HepG2 (cell line): ENCODE measurements around the gene DPP8. TPM values are rescaled to one million over a fixed set of nuclear protein-coding genes. Genes with fewer than 3 reads are reported as not detected.
A peak's percentile ranks its signal among the peaks of the same experiment; 100 is the strongest.

ENCODE experiments used
- GATAD2A ChIP-seq: IDR thresholded peaks from 2 replicates; pipeline ENCODE4 v1.6.1; 2016
- IRF1 ChIP-seq: sonication (generic); formaldehyde crosslinking; IDR thresholded peaks from 2 replicates; pipeline ENCODE4 v1.4.0; 2020; ENCODE audit warnings: low read depth, mild to moderate bottlenecking, missing genetic modification reagents
- KIAA2018 ChIP-seq: sonication (generic); formaldehyde crosslinking; IDR thresholded peaks from 2 replicates; pipeline ENCODE4 v1.5.0; 2020; ENCODE audit warnings: mild to moderate bottlenecking, missing genetic modification reagents, borderline replicate concordance
- KLF6 ChIP-seq: IDR thresholded peaks from 2 replicates; pipeline ENCODE4 v1.8.0; 2016; ENCODE audit warnings: missing biosample characterization, missing genetic modification reagents
- MTF1 ChIP-seq: sonication (generic); formaldehyde crosslinking; IDR thresholded peaks from 2 replicates; pipeline ENCODE4 v1.5.0; 2020; ENCODE audit warnings: missing genetic modification reagents
- PBX3 ChIP-seq: sonication (generic); formaldehyde crosslinking; IDR thresholded peaks from 2 replicates; pipeline ENCODE4 v1.8.1; 2023; ENCODE audit warnings: missing genetic modification reagents, inconsistent platforms, borderline replicate concordance
- ZBTB10 ChIP-seq: sonication (generic); formaldehyde crosslinking; IDR thresholded peaks from 2 replicates; pipeline ENCODE4 v1.4.0; 2020; ENCODE audit warnings: missing genetic modification reagents, borderline replicate concordance
- ZBTB7B ChIP-seq: sonication (generic); formaldehyde crosslinking; IDR thresholded peaks from 2 replicates; pipeline ENCODE4 v1.4.0; 2020; ENCODE audit warnings: missing genetic modification reagents
- ZNF121 ChIP-seq: sonication (generic); formaldehyde crosslinking; IDR thresholded peaks from 2 replicates; pipeline ENCODE4 v1.5.0; 2020; ENCODE audit warnings: mild to moderate bottlenecking, missing genetic modification reagents
- ZNF180 ChIP-seq: sonication (generic); formaldehyde crosslinking; IDR thresholded peaks from 2 replicates; pipeline ENCODE4 v1.4.0; 2020; ENCODE audit warnings: low read depth, missing genetic modification reagents, borderline replicate concordance
- ZNF580 ChIP-seq: IDR thresholded peaks from 2 replicates; pipeline ENCODE4 v1.6.1; 2016; ENCODE audit warnings: low read depth, borderline replicate concordance
- ZNF615 ChIP-seq: sonication (generic); formaldehyde crosslinking; IDR thresholded peaks from 2 replicates; pipeline ENCODE4 v1.5.0; 2020; ENCODE audit warnings: mild to moderate bottlenecking, missing genetic modification reagents, borderline replicate concordance
- ZNF740 ChIP-seq: sonication (generic); formaldehyde crosslinking; IDR thresholded peaks from 2 replicates; pipeline ENCODE4 v1.4.0; 2020; ENCODE audit warnings: missing genetic modification reagents
- ZNF773 ChIP-seq: sonication (generic); formaldehyde crosslinking; IDR thresholded peaks from 2 replicates; pipeline ENCODE4 v1.4.0; 2020; ENCODE audit warnings: missing genetic modification reagents, borderline replicate concordance
- polyA plus RNA-seq, 8 experiments: library from polyadenylated mRNA; depleted of rRNA in 3 of 8; stranded (reverse) in 7 of 8; unstranded in 1 of 8; fragments of >200 nt; fragmentation: Illumina TruSeq in 4 of 8; extraction: Trizol in 4 of 8; gene quantifications; 2 replicates each; pipeline versions ENCODE4 v1.2.1 to v1.2.3, GENCODE V29; 2011 to 2016; ENCODE audit warnings: low read depth in 4 of 8, missing spikeins in 1 of 8, mixed read lengths in 1 of 8; ENCODE audit not compliant: insufficient read depth in 1 of 8
- total RNA-seq, 5 experiments: library from RNA; depleted of rRNA; stranded (reverse); fragments of >200 nt; fragmentation: Illumina TruSeq; extraction: Trizol; gene quantifications; 2 replicates each; pipeline ENCODE4 v1.2.3, GENCODE V29; 2016; ENCODE audit warnings: low read depth in 1 of 5

DPP8 gene
- total and polyA plus RNA-seq, 2 of the 13 experiments (the other 11 are each of a cell fraction or from before 2014, with no cell fraction given), result 18.0 to 26.3 TPM

GRCh38 chr15:65516997-65517865 is at the start of gene DPP8 (continued):
- TF ChIP-seq KIAA2018 (CRISPR knock-in tag), result no peak
- no peak for TF ChIP-seq ZNF615 (CRISPR knock-in tag)
- TF ChIP-seq ZNF180, result no peak
- peak; percentile 84; the same call in 1 of the 2 replicates for TF ChIP-seq ZNF580 (CRISPR knock-in tag)
- no peak for TF ChIP-seq ZNF773 (CRISPR knock-in tag)
- peak; percentile 34; the same call in 1 of the 2 replicates for TF ChIP-seq MTF1 (CRISPR knock-in tag)
- TF ChIP-seq PBX3 (CRISPR knock-in tag), result 0 out of 2 replicates have a peak, but pooled peaks have one; percentile 25
- TF ChIP-seq IRF1 (CRISPR knock-in tag), result no peak; the same call in 1 of the 2 replicates
- no peak; the same call in 1 of the 2 replicates for TF ChIP-seq ZBTB10 (CRISPR knock-in tag)
- TF ChIP-seq ZBTB7B, result peak; percentile 14; the same call in 1 of the 2 replicates
- TF ChIP-seq KLF6 (CRISPR knock-in tag), result peak; percentile 61; the same call in 1 of the 2 replicates
- TF ChIP-seq GATAD2A (CRISPR knock-in tag), result peak; percentile 81
- peak; percentile 98 for TF ChIP-seq ZNF740
- no peak for TF ChIP-seq ZNF121 (CRISPR knock-in tag)
